OCI-LY3 (cell line): ENCODE data around the gene ETFB.

ENCODE experiments used
- CTCF ChIP-seq: fragments of 200-600, 300-600 bp; sonication (generic); IDR thresholded peaks from 2 replicates; pipeline ENCODE4 v1.5.1; 2014; ENCODE audit warnings: antibody characterized with exemption, low read length, low read depth
- EZH2phosphoT487 ChIP-seq: fragments of 200-600 bp; shearing (Covaris generic); IDR thresholded peaks from 2 replicates; pipeline ENCODE4 v1.6.1; 2018; ENCODE audit warnings: antibody characterized with exemption, mixed run types, low read depth

DNA sequence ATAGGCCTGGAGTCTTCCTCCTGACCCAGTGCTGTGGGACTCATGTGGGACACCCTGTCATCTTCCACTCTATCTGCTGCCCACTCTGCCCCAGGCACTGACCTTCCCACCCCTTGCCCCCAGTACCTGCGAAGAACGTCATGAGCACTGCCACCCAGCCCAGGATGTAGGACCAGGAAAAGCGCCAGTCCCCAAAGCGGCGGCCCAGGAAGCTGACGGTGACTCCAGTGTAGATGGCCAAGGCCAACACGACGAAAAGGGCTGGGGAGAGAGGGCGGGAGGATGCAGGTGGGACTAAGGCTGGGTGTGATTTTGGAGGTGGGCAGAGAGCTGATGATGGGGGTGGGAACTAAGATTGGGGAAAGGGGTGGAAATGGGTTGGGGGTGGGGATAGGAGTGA lies 14.2 kb upstream of the ETFB start:
- TF ChIP-seq CTCF: no peak
- no peak for TF ChIP-seq EZH2phosphoT487
